ENCODE data around the gene MAP3K21. TPM values are rescaled to one million over a fixed set of nuclear protein-coding genes. Genes with fewer than 3 reads are reported as not detected.

Gene MAP3K21
- total RNA-seq, 6 experiments from 2014 or later, result 3.2 to 5.1 (median 3.8) TPM

DNA sequence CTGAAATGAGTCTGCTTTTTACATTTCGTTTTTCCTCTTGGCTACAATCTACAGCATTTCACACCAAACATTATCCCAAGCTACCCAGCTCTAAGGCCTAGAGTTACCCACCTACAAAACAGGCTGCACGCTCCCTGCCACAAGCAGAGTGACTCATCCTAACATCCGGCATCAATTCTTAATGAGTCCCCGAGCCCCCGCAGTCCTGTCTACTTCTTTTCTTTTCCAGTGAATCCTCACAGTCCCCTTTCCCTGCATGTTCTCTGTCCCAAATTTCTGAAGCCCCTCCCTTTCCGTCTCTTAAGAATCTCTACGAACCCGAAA lies 32.6 kb upstream of the MAP3K21 start:
- Histone ChIP-seq H3K4me1 (no peaks in the 10 kb centered on the region), H3K4me3 (peak overlapping the region; percentile 37 to 58 (median 46)), H3K9me3 (no peaks in the 10 kb centered on the region), H3K36me3 (no peaks in the 10 kb centered on the region), H3K27me3 (peaks cover 0 to 6% of the 10 kb centered on the region in 2 donors), H3K27ac (no peak overlapping the region)
- TF ChIP-seq POLR2A (IDR thresholded peaks at IDR 0.05), result no peak
- no peak for TF ChIP-seq CTCF (IDR thresholded peaks at IDR 0.05)
- DNase-seq (no peak), ATAC-seq (peak in 1 of 4 donors; percentile 54)
- WGBS (ENCODE audit: insufficient coverage, low coverage, low lambda C conversion rate, missing lambda C conversion rate), result 17% methylated on average over 8 of the region's 8 CpGs
- intact Hi-C loops (cut with DNase I), result no loop called here

GRCh38 chr1:233295237-233295974 lies 32.1 kb upstream of the MAP3K21 start, which contains the start of gene PCNX2:
PCNX2 (minus strand) TSS chr1:233295725; CDS start chr1:233295478, 247 bp downstream.
- 0% methylated on average over 11 of the region's 54 CpGs for WGBS (ENCODE audit: insufficient coverage, low coverage, low lambda C conversion rate, missing lambda C conversion rate)
- peak within 1 kb of the TSS; percentile 37 to 58 (median 46) for H3K4me3 ChIP-seq
- H3K9me3 ChIP-seq, result no peaks in the 10 kb centered on the region
- H3K36me3 ChIP-seq, result no peaks in the 10 kb centered on the region
- intact Hi-C loops (cut with DNase I), result no loop called here
- peak in 1 of 3 donors; percentile 38 for DNase-seq
- H3K27me3 ChIP-seq, result peaks cover 0 to 6% of the 10 kb centered on the region in 2 donors
- TF ChIP-seq CTCF (IDR thresholded peaks at IDR 0.05), result no peak
- no peak for TF ChIP-seq POLR2A (IDR thresholded peaks at IDR 0.05)
- no peaks in the 10 kb centered on the region for H3K4me1 ChIP-seq
- H3K27ac ChIP-seq, result no peak within 1 kb of the TSS
- peak; percentile 56 to 68 (median 62) for ATAC-seq

DNA sequence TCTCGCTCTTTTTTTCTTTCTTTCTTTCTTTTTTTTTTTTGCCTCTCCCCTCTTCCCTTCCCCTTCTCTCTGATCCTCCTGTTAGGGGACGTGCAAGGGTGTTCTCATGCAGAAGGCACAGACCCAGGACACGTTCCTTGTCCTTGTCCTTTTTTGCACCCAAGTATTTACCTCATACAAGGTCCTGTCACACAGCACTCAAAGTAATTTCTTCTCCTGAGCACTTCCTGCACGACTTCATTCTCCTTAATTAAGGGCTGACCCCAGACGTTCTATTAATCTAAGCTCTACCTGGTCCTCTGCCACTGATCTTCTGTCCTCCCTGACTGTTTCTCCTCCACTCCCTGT lies 31.6 kb upstream of the MAP3K21 start:
- Histone ChIP-seq H3K27me3 (peaks cover 0 to 6% of the 10 kb centered on the region in 2 donors), H3K9me3 (no peaks in the 10 kb centered on the region), H3K4me3 (peak overlapping the region in 1 of 3 donors; percentile 46), H3K4me1 (no peaks in the 10 kb centered on the region), H3K36me3 (no peaks in the 10 kb centered on the region), H3K27ac (no peak overlapping the region)
- no peak for DNase-seq
- ATAC-seq, result no peak
- intact Hi-C loops (cut with DNase I), result no loop called here
- no peak for TF ChIP-seq CTCF (IDR thresholded peaks at IDR 0.05)
- TF ChIP-seq POLR2A (IDR thresholded peaks at IDR 0.05), result no peak
- WGBS (ENCODE audit: insufficient coverage, low coverage, low lambda C conversion rate, missing lambda C conversion rate), result 6% methylated on average over 5 of the region's 5 CpGs

- DNase-seq (no peak), ATAC-seq (no peak)
- intact Hi-C loops (cut with DNase I), result no loop called here
- H3K9me3 ChIP-seq, result peaks cover 0 to 4% (median 0%) of the 10 kb centered on the region in 4 donors
- WGBS (ENCODE audit: insufficient coverage, low coverage, low lambda C conversion rate, missing lambda C conversion rate), result 63% methylated on average over 4 of the region's 5 CpGs
- no peak overlapping the region for H3K4me3 ChIP-seq
- no peak for TF ChIP-seq POLR2A (IDR thresholded peaks at IDR 0.05)
- TF ChIP-seq CTCF (IDR thresholded peaks at IDR 0.05), result no peak
- no peak overlapping the region for H3K27ac ChIP-seq
- H3K27me3 ChIP-seq, result peaks cover 0 to 6% of the 10 kb centered on the region in 2 donors
- no peaks in the 10 kb centered on the region for H3K36me3 ChIP-seq
- H3K4me1 ChIP-seq, result no peaks in the 10 kb centered on the region
Measured at GRCh38 chr1:233299450-233299849, 28.1 kb upstream of the MAP3K21 start.

All from right lobe of liver (tissue), 6 donors.